Astrocyte (in vitro differentiated cells and primary cell): ENCODE results near the gene SYT14. TPM values are rescaled to one million over a fixed set of nuclear protein-coding genes. Genes with fewer than 3 reads are reported as not detected.

Source experiments
- DNase-seq: peaks from one replicate; pipeline ENCODE4 v3.0.0-alpha.2; 2010; ENCODE audit warnings: low read depth
- FAIRE-seq: peaks from 2 replicates; lab custom pipeline; 2011; peaks lifted over from hg19 to GRCh38; lab: Jason Lieb, UNC
- H2AFZ ChIP-seq: 2 replicates; pipeline ENCODE4 v1.6.0; 2012; ENCODE audit warnings: low read depth, low read length, inconsistent platforms
- H3K27ac ChIP-seq: 2 replicates; pipeline ENCODE4 v1.5.1; 2011; ENCODE audit warnings: low read depth, low read length, inconsistent platforms
- H3K27me3 ChIP-seq: 2 replicates; pipeline ENCODE4 v1.6.0; 2011; ENCODE audit warnings: low read length, inconsistent platforms; ENCODE audit not compliant: insufficient read depth
- H3K36me3 ChIP-seq: 2 replicates; pipeline ENCODE4 v1.5.1; 2011; ENCODE audit warnings: low read length, inconsistent platforms; ENCODE audit not compliant: insufficient read depth
- H3K4me1 ChIP-seq: 2 replicates; pipeline ENCODE4 v1.5.1; 2011; ENCODE audit warnings: low read length, inconsistent platforms; ENCODE audit not compliant: insufficient read depth
- H3K4me2 ChIP-seq: 2 replicates; pipeline ENCODE4 v1.6.0; 2012; ENCODE audit warnings: low read length, inconsistent platforms
- H3K4me3 ChIP-seq: 2 replicates; pipeline ENCODE4 v1.5.1; 2011; ENCODE audit warnings: low read depth, mild to moderate bottlenecking, low read length, inconsistent platforms; ENCODE audit not compliant: insufficient read depth
- H3K79me2 ChIP-seq: 2 replicates; pipeline ENCODE4 v1.6.0; 2012; ENCODE audit warnings: mild to moderate bottlenecking, low read length, inconsistent platforms; ENCODE audit not compliant: insufficient read depth
- H3K9ac ChIP-seq: 2 replicates; pipeline ENCODE4 v1.6.0; 2012; ENCODE audit warnings: mild to moderate bottlenecking, low read length, inconsistent platforms
- H3K9me3 ChIP-seq: 2 replicates; pipeline ENCODE4 v1.5.1; 2012; ENCODE audit warnings: low read depth, mild to moderate bottlenecking, low read length, inconsistent platforms; ENCODE audit not compliant: insufficient read depth
- H4K20me1 ChIP-seq: 2 replicates; pipeline ENCODE4 v1.6.0; 2012; ENCODE audit warnings: low read length, inconsistent platforms; ENCODE audit not compliant: insufficient read depth
- H3K27ac Mint-ChIP-seq: one replicate; pipeline ENCODE4 v1.8.0; 2021; ENCODE audit warnings: mild to moderate bottlenecking, mixed read lengths; ENCODE audit not compliant: unreplicated experiment
- H3K27me3 Mint-ChIP-seq: one replicate; pipeline ENCODE4 v1.8.0; 2021; ENCODE audit warnings: low read depth, mixed read lengths; ENCODE audit not compliant: unreplicated experiment
- H3K36me3 Mint-ChIP-seq: one replicate; pipeline ENCODE4 v1.8.0; 2021; ENCODE audit warnings: low read depth, mixed read lengths; ENCODE audit not compliant: unreplicated experiment
- H3K4me1 Mint-ChIP-seq: one replicate; pipeline ENCODE4 v1.8.0; 2021; ENCODE audit warnings: low read depth, mixed read lengths; ENCODE audit not compliant: unreplicated experiment
- H3K4me3 Mint-ChIP-seq: one replicate; pipeline ENCODE4 v1.8.0; 2021; ENCODE audit warnings: mild to moderate bottlenecking, moderate library complexity, mixed read lengths; ENCODE audit not compliant: unreplicated experiment
- H3K9me3 Mint-ChIP-seq: one replicate; pipeline ENCODE4 v1.8.0; 2021; ENCODE audit warnings: mild to moderate bottlenecking, mixed read lengths; ENCODE audit not compliant: unreplicated experiment
- CTCF ChIP-seq: IDR thresholded peaks from 2 replicates; pipeline ENCODE4 v1.5.1; 2011; ENCODE audit warnings: low read depth, mild to moderate bottlenecking, inconsistent platforms, low read length, moderate library complexity; ENCODE audit not compliant: insufficient read depth
- EZH2 ChIP-seq: IDR thresholded peaks from 2 replicates; pipeline ENCODE4 v1.6.1; 2012; ENCODE audit warnings: mild to moderate bottlenecking, low read length, inconsistent platforms; ENCODE audit not compliant: insufficient read depth
- total RNA-seq: library from RNA; stranded (reverse); gene quantifications from 2 replicates; pipeline ENCODE4 v1.2.1, GENCODE V29; 2021

SYT14 gene
- total RNA-seq, 1 donor from 2014 or later, result 6.1 TPM

GRCh38 chr1:210151052-210151672, 213.1 kb downstream of the SYT14 start:
- H3K4me2 ChIP-seq, result no peak overlapping the region
- H3K27ac ChIP-seq, result no peak overlapping the region
- H3K9me3 ChIP-seq, result no peaks in the 10 kb centered on the region
- no peaks in the 10 kb centered on the region for H3K36me3 ChIP-seq
- Mint-ChIP-seq H3K9me3 (no peaks in the 10 kb centered on the region), H3K4me1 (no peaks in the 10 kb centered on the region), H3K36me3 (no peaks in the 10 kb centered on the region), H3K27ac (no peak overlapping the region), H3K27me3 (no peaks in the 10 kb centered on the region), H3K4me3 (no peak overlapping the region)
- FAIRE-seq (no peak), DNase-seq (no peak)
- H3K4me3 ChIP-seq, result no peak overlapping the region
- H3K9ac ChIP-seq, result no peak overlapping the region
- H3K4me1 ChIP-seq, result no peaks in the 10 kb centered on the region
- H2AFZ ChIP-seq, result no peak overlapping the region
- H3K27me3 ChIP-seq, result no peaks in the 10 kb centered on the region
- H4K20me1 ChIP-seq, result no peaks in the 10 kb centered on the region
- TF ChIP-seq EZH2 (no peak), CTCF (no peak)
- no peaks in the 10 kb centered on the region for H3K79me2 ChIP-seq

GRCh38 chr1:210159211-210159610, 221.2 kb downstream of the SYT14 start:
- no peaks in the 10 kb centered on the region for H3K36me3 Mint-ChIP-seq
- Histone ChIP-seq H2AFZ (no peak overlapping the region), H3K27ac (no peak overlapping the region), H3K27me3 (no peaks in the 10 kb centered on the region), H3K9me3 (no peaks in the 10 kb centered on the region), H3K4me3 (no peak overlapping the region), H3K4me1 (no peaks in the 10 kb centered on the region), H3K79me2 (no peaks in the 10 kb centered on the region), H3K36me3 (no peaks in the 10 kb centered on the region), H3K4me2 (no peak overlapping the region), H4K20me1 (no peaks in the 10 kb centered on the region), H3K9ac (no peak overlapping the region)
- no peak for FAIRE-seq
- H3K9me3 Mint-ChIP-seq, result no peaks in the 10 kb centered on the region
- H3K27me3 Mint-ChIP-seq, result no peaks in the 10 kb centered on the region
- H3K4me1 Mint-ChIP-seq, result no peaks in the 10 kb centered on the region
- TF ChIP-seq CTCF (no peak), EZH2 (no peak)
- H3K4me3 Mint-ChIP-seq, result no peak overlapping the region
- no peak for DNase-seq
- no peak overlapping the region for H3K27ac Mint-ChIP-seq

- TF ChIP-seq EZH2 (no peak), CTCF (no peak)
- H3K4me3 ChIP-seq, result no peak overlapping the region
- H3K27ac Mint-ChIP-seq, result no peak overlapping the region
- no peak overlapping the region for H3K27ac ChIP-seq
- DNase-seq (no peak), FAIRE-seq (no peak)
- no peaks in the 10 kb centered on the region for H3K4me1 ChIP-seq
- H3K4me2 ChIP-seq, result no peak overlapping the region
- H3K4me1 Mint-ChIP-seq, result no peaks in the 10 kb centered on the region
- no peak overlapping the region for H3K4me3 Mint-ChIP-seq
- no peaks in the 10 kb centered on the region for H3K79me2 ChIP-seq
- no peak overlapping the region for H2AFZ ChIP-seq
- H3K36me3 Mint-ChIP-seq, result no peaks in the 10 kb centered on the region
- no peaks in the 10 kb centered on the region for H3K9me3 Mint-ChIP-seq
- no peaks in the 10 kb centered on the region for H3K27me3 ChIP-seq
- H3K36me3 ChIP-seq, result no peaks in the 10 kb centered on the region
- no peaks in the 10 kb centered on the region for H3K9me3 ChIP-seq
- no peak overlapping the region for H3K9ac ChIP-seq
- H4K20me1 ChIP-seq, result no peaks in the 10 kb centered on the region
- H3K27me3 Mint-ChIP-seq, result no peaks in the 10 kb centered on the region
Observed at GRCh38 chr1:210170220-210170619, 232.2 kb downstream of the SYT14 start.
